ENCODE measurements around the gene CUTA.

- no peak for TF ChIP-seq CTCF (conservative IDR thresholded peaks at IDR 0.05)
- TF ChIP-seq ZFX (IDR thresholded peaks at IDR 0.05): no peak
Observed at GRCh38 chr6:33443025-33443424, 25.1 kb upstream of the CUTA start.

All from C4-2B (cell line).